ELR (cell line): Measurements from ENCODE around the gene CHL1.

Experiments
- DNase-seq: peaks from one replicate; pipeline ENCODE4 v3.0.0-alpha.2; 2015; ENCODE audit warnings: low read depth

The CHL1 gene

DNA sequence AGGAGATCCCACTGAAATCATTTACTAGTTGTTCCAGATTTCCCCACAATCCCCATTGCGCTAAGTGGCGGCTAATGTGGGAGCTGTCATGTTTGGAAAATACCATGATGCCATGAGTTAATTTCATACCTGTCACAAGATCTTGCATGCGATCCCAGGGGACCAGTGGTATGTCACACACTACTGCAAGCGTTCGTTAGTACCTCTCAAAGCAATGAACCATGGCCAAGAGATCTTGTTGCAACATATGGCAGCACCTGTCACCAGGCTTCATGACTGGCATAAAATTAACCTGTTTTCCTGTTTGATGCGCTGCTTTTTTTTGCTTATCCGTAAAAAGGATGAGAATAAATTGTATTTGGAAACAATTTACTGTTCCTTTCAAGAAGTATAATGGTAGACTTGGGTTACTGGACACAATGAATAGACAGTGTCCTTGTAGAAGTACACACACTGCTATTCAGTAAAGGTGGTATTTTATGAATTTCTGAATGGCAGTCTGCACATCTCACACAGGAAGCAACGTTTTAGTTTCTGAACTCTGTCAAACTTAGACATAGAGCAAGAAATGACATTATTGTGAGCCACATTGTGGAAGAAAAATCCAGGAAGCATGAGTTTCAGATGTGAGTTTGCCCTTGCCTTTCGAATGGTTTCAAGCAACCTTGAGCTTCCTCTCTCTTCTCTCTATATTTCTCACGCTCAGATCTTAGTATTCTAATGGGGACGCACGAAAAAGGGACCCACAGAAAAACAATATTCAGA, 81.9 kb downstream of the CHL1 start:
- no peak for DNase-seq

DNA sequence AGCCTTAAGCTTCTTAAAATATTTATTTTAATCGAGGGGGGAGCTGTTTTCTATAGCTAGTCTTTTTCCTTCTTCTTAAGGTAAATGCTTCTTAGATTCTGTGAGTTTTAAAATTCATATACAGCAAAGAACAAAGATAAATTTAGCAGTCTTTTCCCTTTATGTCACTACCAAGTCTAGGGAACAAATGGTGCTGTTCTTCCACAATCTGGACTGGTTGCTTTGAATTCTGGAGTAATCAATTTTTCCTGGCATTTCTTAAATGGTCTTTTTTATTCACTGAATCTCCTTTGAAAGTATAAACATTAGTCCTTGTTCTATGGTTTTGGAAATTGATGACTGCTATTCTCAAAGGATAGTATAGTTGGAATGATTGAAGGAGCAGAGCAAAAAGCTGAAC, 82.8 kb downstream of the CHL1 start:
- no peak for DNase-seq

DNA sequence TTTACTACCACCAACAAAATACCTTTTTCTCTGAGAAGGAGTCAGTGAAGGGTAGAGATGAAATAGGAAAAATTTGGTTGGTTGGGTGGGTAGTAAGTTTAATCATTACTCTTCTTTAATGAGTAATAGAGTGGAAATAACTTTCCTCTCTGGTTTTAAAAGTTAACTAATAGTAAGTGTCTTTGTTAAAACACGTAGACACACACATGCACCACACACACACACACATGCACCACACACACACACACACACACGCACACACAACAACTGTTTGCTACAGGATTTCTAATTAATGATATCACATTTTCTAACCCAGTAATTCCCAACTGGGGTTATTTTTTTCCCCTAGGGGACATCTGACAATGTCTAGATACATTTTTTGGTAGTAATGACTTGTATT, 84.1 kb downstream of the CHL1 start:
- no peak for DNase-seq

DNA sequence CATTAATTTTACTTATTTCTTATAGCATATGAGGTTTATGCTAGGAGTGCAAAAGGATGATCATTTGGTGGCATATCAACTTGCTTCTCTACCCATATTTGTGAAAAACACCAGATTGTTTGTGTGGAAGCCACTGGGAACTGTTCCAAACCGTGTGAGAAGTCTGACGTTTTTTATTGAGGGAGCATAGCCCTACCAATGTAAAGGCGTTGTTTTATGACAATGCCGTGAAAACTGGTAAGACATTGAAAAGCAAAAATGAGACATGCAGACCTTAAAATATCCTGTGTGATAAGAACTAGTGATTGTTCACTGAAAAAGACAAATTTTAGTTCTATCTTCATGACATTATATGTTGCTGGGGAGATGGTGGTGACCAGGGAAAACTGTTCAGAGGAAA, 87.8 kb downstream of the CHL1 start:
- DNase-seq: no peak

DNA sequence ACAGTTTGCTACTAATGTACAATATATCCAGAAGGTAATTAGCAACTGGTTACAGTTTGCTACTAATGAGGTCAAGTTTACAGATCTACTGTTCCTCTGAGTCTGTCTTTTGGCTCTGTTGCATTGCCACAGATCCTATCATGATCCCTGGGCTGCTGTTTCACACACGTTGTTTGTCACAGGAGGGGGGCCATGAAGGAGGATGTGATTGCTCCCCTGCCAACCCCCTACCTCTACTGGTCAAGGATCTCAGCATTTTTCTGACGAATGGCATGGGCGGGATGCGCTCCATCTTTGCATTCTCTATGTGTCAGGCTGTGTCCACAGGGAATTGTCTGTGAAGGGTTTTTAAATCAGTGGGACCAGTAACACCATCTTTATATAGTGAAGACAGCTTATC, 91.9 kb downstream of the CHL1 start:
- no peak for DNase-seq

DNA sequence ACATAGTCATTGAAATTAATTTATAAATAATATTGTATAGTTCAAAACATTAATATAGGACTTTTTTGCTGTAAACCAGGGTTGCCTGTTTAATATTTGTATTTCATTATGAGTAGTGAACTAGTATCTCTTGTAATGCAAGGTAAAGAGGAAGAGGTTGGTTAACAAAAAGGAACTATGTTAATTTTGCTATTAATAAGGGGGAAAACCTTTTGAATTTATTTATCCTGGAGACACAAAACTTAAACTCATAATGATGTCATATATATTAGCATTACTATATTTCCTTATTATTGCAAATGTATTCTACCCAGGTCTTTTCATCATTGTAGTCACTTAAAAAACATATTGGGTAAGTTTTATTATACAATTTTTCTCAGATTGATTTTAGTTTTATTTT, 94.5 kb downstream of the CHL1 start:
- no peak for DNase-seq

DNA sequence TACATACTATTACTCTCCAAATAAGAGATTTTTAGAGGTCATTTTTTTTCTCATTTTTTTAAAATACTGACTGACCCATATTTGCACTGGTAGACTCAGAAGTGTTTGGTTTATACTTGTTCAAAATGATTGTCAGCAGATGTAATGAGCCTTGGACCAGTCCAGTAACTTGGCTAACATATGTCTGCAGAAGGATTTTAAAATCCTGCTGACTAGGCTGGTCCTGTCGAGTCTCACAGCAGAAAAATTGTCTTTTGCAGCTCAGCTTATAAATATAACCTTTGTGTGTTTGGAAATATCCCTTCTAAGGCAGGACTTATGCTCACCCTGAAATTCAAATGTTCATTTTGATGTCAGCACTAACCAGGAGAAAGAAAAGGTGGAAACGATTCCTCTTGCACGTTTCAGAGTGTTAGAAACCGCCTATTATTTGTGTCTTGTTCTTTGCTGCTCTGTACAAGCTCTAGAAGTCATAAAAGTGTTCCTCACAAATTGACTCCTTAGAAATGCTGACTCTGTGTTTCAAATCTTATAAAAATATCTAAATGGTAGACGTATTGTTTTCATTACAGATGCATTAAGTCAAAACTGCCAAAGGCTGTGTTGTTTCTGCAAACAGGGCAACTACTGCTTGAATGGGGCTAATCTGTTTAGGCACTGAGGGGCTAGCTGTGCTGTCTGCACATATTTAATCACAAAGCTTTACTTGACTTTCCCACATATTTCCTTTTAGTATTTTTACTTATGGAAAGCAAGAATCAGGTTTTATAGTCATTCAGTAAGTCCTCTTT, 95.3 kb downstream of the CHL1 start:
- no peak for DNase-seq

DNA sequence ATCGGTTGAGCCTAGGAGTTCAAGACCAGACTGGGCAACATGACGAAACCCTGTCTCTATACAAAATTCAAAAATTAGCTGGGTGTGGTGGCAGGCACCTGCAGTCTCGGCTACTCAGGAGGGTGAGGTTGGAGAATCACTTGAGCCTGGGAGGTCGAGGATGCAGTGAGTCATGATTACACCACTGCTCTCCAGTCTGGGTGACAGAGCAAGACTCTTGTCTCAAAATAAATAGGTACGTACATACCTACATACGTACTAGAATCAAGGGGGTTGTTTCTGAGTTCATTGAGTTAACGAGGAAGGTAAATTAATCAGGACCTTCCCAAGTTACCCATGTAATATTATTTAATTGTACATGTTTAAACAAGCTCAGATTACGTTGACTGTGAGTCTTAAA, 97.5 kb downstream of the CHL1 start:
- no peak for DNase-seq

DNA sequence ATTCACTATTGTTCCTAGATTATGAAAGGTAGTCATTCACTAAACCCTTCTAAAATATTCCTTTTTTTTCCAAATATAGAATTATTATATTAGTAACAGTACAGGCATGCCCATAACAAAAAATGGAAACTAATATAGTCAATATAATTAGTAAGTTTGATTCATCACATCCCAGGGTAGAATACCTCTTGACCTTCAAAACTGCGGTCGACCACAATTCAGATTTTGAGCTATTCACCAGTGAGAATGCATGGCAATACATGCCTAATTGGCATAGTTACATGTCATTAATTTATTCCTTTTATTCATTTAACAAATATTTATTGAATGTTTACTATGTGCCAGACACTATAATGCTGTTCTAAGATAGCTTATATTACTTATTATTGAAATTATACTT, 98.0 kb downstream of the CHL1 start:
- no peak for DNase-seq

DNA sequence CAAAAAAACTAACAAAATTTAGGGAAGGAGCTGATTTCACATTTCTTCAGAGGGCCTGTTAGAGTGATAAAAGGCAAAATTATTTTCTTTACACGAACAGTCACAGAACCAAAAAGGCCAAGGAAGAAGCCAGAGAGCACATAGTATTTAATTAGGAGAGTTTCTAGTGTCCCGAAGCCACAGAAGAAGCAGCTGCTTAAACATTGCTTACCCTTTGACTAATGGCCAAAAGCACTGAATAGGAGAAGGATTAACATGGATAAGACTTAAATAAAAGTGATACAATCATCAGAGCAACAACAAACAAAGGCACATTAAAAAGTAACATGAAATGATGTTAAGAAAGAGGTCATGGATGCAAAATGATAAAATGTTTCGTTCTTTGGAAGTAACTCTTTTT, 98.6 kb downstream of the CHL1 start:
- no peak for DNase-seq

DNA sequence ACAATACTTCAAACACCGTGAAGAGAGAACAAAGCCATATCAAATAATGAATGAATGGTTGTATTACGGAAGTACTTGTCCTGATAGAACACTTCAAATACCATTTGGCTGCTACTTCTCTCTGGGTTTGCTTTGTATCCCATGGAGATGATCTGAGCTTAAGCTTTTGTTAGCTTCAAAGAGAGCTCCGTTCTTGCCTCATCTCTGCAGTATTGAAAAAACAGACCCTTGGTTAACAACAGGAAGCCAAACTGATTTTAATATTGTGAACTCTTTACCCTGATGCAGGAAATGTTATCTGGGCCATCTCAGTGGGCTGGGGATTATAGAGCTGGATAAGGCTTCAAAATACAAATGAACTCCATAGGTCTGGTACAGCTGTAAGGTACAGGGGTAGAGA, 101.0 kb downstream of the CHL1 start:
- no peak for DNase-seq

DNA sequence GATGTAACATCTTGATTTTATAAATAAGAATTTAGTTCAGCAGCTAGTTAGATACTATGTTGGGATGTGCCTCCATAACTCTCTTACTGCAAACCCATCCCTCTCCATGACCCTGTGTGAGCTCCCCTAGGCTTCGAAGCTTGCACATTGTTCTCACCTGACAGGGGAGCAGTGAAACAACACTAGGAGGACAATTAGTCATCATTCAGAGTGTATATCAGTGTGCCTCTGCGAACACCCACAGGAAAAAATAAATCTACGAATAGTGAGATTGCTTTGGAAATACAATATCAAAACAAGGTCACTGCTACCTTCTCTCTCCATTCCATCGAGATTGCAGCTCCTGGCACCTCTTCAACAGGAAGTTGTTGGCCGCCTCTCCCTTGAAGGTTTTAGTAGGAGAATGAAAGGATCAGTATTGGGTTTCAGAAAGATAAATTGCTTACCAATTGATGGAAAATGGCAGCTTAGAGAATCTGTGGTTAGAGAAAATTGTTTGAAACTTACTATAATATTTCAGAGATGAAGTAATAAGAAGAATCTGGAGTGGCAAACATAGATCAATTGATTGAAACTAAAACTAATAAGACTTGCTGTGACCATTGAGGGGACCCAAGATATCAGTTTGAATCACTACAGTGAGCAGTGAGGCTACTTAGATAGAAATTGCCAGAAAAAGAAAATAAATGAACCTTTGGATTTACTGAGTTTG, 103.2 kb downstream of the CHL1 start:
- no peak for DNase-seq

DNA sequence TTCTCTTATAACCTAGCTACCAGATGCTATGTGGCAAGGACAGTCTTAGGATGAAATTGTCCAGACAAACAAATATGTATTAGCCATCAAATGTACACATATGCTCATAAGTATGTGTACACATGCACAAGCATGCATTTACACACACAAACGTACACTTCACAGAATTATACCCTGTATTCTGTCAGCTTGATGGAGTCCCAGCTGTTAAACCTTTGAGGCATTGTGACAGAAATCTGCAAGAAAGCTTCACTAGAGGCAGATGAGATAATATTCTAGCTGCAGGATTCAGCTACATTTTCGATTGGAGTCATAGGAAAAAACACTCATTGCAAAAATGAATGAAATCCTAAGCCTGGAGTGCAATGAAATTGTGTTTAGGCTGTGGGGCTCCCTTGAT, 110.6 kb downstream of the CHL1 start:
- no peak for DNase-seq

DNA sequence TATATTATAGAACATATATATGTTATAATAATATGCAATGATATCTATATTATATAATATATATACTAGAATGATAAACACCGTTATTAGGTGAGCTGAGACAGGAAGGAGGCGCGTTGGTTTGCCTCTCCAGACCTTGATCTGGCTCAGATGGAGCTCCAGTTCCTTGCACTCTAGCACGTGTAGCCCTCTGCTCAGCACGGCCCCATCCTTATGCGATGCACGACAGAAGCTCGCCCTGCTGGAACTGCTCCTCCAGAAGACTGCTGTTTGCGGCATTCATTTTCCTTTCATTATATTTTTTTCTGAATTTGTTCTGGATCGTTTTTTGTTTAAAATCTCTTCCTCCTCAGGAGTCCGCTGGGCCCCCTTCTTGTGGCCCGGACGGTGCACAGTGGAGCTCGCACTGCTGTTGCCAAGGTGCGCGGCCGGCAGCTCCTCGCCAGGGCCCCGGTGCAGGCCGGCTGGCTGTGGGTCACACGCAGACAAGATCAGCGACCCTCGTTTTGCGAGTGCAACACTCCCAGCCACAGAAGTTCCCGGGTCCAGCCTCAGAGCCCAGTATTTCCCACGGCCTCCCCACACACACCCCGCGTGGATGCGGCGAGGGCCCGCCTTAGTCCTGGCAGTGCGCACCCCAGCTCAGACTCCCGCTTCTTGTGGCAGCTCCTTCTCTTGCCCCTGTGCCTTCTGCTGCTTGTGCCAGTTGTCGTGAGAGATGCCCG, 112.2 kb downstream of the CHL1 start:
- no peak for DNase-seq

DNA sequence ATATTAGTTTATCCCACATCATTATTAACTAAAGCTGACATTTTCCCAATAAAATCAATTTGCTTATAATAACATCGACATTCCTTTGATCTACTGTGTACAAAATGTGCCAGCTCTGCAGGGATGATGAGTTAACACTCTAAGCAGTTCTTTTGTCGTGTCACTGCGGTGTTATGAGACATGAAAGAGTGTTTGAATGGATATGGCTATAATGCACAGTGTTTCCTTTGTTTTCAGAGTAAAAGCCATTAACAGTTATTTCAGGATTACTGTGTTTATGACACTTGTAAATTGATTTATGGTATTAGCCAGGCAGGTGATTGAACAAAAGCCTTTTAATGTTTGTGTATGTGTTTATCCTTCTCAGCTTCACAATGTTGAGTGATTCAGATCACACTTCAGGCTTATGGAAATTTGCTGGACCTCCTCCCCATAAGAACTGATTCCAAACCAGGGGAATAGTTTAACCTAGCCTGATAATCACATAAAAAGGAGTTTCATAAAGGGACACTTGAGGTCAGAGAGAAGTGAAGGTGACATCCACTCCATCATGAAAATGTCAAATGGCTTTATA, 115.7 kb downstream of the CHL1 start:
- DNase-seq: no peak

DNA sequence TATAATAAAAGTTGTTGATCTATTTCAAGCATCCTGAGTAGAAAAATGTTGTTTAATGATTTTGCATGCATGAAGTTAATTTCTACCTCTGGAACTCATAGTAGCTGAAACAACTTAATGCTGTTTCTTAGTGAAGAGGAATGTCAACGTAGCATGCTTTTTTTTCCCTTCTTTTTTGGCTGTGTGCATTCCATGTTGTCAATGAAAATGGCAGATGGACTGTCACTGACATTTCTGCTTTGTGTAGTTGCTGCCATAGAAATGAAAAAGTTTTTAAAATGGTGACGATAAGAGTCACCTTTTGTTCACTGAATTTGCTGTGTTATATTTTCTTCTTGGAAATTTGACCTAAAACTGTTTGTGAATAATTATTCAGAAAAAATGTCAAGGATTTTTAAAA, 116.3 kb downstream of the CHL1 start:
- DNase-seq: no peak

DNA sequence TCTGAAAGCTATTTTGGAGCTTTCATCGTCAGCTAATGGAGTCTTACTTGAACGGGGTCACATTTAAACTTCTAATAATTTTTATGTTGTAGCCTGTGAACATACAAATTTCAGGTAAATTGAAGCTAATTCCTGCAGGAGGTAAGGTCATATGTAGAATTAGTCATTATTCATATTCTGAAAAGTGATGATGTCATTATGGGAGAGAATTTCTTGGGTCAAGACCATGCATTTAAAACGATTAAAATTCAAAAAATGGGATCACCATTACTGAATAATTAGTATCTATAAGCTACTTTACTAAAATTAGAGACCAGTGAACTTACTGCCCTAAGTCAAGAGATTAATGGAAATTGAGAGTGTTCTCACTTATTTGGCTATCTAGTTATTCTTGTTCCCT, 120.4 kb downstream of the CHL1 start:
- DNase-seq: no peak

DNA sequence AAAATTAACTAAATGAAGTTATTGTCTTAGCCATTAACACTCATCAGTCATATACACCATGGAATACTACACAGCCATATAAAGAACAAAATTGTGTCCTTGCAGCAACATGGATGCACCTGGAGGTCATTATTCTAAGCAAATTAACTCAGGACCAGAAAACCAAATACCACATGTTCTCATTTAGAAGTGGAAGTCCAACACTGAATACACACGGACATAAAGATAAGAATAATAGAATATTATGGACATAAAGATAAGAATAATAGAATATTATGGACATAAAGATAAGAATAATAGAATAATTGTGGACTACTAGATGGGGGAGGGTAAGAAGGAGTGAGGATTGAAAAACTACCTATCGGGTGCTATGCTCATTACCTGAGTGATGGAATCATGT, 122.3 kb downstream of the CHL1 start:
- DNase-seq: no peak

DNA sequence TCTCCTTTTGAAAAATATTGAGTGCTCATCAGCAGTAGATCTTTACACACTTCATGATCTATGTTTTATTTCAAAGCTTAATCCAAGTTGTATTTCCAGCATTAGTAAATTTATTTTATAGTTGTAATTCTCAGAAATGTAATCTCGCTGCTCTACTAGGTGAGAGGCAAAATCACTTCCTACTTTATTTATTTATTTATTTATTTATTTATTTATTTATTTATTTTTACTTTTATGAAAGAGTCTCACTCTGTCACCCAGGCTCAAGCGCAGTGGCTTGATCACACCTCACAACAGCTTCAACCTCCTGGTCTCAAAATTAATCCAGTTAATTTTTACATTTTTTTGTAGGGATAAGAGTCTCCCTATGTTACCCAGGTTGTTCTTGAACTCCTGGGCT, 127.9 kb downstream of the CHL1 start:
- DNase-seq: no peak

DNA sequence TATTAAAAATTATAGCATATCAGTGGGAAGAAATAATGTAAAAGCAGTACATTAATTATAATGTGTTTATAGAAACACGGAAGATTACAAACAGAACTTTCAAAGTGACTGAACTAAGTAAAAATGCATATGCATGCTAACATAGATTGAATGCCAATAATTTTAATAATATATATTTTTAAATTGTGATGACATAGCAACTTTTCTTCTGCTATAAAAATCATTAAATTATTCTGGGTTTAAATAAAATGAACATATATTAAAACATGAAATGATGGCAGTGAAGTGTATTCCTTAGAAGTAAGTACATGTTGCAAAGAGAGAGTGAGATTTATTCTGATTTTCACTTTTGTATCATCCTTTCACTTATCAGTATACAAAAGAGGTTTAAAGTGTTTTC, 128.9 kb downstream of the CHL1 start:
- DNase-seq: no peak

DNA sequence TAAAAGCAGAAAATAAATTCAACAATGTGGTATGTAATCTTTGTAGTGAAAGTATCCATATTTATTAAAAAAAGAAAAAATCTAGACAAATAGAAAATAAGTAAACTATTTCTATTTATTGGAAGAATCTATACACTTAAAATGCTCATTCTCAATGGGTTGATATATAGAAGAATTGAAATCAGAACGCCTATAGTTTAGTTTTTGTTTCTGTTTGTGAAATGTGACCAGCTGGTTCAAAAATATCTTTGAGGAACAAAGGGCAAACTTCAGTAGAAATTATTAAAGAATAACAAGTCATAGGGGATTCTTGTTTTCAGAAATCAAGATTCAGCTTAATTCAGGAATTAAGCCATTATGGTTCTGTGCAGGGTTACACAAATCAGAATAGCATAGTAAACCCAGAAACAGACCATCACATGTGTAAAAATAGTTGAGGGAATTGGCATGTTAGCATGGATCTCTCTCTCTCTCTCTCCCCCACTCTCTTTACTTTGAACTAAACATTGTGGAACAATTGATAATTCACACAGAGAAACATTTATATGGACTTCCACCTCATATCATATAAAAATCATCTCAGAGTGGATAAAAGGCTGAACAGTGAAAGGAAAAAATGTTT, 134.0 kb downstream of the CHL1 start:
- no peak for DNase-seq

DNA sequence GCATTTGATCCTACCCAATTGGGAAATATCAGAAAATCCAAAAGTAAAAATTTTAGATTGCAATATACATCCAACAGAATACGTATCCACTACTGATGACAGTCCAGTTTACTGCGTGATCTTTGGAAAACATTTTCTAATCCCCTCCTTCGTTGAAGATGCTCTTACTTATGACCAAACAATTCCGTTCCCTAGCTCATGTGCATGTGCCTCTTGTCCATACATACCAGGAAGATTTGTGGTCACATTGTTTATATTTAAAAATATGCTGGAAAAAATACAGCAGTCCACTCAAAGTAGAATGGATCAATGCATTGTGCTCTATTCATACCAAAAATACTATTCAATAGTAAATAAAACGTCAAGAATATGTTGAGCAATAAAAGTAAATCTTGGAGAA, 135.3 kb downstream of the CHL1 start:
- DNase-seq: no peak
